Panc1 (cell line): Measurements from ENCODE around the gene MGAT4A.

ENCODE experiments used
- POLR2AphosphoS5 ChIP-seq: IDR thresholded peaks from 2 replicates; pipeline ENCODE4 v1.6.1; 2012; ENCODE audit warnings: mild to moderate bottlenecking, low read depth, low read length, moderate library complexity
- SIN3A ChIP-seq: IDR thresholded peaks from 2 replicates; pipeline ENCODE4 v1.6.1; 2012; ENCODE audit warnings: low read depth, mild to moderate bottlenecking, low read length, moderate library complexity, borderline replicate concordance; ENCODE audit not compliant: insufficient read depth
- TF ChIP-seq, protein P1 (sequence below): fragments of 450-650 bp; IDR thresholded peaks from 2 replicates; pipeline ENCODE4 v1.5.1; 2017; ENCODE audit warnings: mild to moderate bottlenecking

DNA sequence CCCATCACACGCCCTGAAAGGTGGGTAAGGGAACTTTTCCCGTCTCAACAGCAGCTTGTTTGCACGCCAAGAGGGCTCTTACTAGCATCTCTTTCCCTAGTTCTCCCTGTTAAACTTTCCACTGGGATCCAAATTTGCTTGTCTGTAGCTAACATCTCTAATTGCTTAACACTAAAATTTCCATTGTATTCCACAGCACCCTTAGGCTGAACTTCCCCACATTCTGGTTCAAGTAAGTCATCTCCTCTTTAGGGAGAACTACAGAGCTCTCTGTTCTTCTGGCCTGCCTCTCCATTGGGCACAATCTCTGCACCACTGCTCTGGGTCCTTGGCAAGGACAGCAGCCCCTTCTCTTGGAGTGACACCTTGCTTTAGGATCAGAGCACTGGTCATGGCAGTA, 98.6 kb downstream of the MGAT4A start:
- TF ChIP-seq SIN3A (no peak), POLR2AphosphoS5 (no peak)
- TF ChIP-seq, protein P1, sequence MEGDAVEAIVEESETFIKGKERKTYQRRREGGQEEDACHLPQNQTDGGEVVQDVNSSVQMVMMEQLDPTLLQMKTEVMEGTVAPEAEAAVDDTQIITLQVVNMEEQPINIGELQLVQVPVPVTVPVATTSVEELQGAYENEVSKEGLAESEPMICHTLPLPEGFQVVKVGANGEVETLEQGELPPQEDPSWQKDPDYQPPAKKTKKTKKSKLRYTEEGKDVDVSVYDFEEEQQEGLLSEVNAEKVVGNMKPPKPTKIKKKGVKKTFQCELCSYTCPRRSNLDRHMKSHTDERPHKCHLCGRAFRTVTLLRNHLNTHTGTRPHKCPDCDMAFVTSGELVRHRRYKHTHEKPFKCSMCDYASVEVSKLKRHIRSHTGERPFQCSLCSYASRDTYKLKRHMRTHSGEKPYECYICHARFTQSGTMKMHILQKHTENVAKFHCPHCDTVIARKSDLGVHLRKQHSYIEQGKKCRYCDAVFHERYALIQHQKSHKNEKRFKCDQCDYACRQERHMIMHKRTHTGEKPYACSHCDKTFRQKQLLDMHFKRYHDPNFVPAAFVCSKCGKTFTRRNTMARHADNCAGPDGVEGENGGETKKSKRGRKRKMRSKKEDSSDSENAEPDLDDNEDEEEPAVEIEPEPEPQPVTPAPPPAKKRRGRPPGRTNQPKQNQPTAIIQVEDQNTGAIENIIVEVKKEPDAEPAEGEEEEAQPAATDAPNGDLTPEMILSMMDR: no peak
